Neural progenitor cell (in vitro differentiated cells): ENCODE data around the gene FTH1. TPM values are rescaled to one million over a fixed set of nuclear protein-coding genes. Genes with fewer than 3 reads are reported as not detected.
"Not testable (repeated sequence)": the region's sequence is repeated elsewhere in the genome, so short reads cannot be mapped to it uniquely, and the experiment has no call there.

Source experiments
- DNase-seq: peaks from one replicate; pipeline ENCODE4 v3.0.0-alpha.2; 2016; ENCODE audit warnings: low spot score
- H2AFZ ChIP-seq: fragments of 200-600 bp; sonication (generic); replicated peaks from 2 replicates; pipeline ENCODE4 v1.6.1; 2016; ENCODE audit warnings: antibody characterized with exemption
- H3F3A ChIP-seq: fragments of 200-600 bp; sonication (generic); 2 replicates; pipeline ENCODE4 v1.6.1; 2016; ENCODE audit warnings: antibody characterized with exemption, low read depth
- H3K27ac ChIP-seq: fragments of 200-600 bp; sonication (generic); 2 replicates; pipeline ENCODE4 v1.5.1; 2016; ENCODE audit warnings: mild to moderate bottlenecking
- H3K27me3 ChIP-seq: fragments of 200-600 bp; sonication (generic); 2 replicates; pipeline ENCODE4 v1.6.1; 2016; ENCODE audit warnings: mild to moderate bottlenecking, moderate library complexity
- H3K36me3 ChIP-seq: fragments of 200-600 bp; sonication (generic); 2 replicates; pipeline ENCODE4 v1.5.1; 2016
- H3K4me1 ChIP-seq: fragments of 200-600 bp; sonication (generic); 2 replicates; pipeline ENCODE4 v1.6.1; 2016; ENCODE audit warnings: mixed run types
- H3K4me2 ChIP-seq: fragments of 200-600 bp; sonication (generic); 2 replicates; pipeline ENCODE4 v1.6.1; 2016
- H3K4me3 ChIP-seq: fragments of 200-600 bp; sonication (generic); 2 replicates; pipeline ENCODE4 v1.5.1; 2016
- H3K79me2 ChIP-seq: fragments of 200-600 bp; sonication (generic); 2 replicates; pipeline ENCODE4 v1.6.1; 2016; ENCODE audit warnings: low read depth
- H3K9ac ChIP-seq: fragments of 200-600 bp; sonication (generic); 2 replicates; pipeline ENCODE4 v1.6.1; 2016
- H3K9me3 ChIP-seq: fragments of 200-600 bp; sonication (generic); 2 replicates; pipeline ENCODE4 v1.5.1; 2016; ENCODE audit warnings: low read depth
- H4K20me1 ChIP-seq: fragments of 200-600 bp; sonication (generic); 2 replicates; pipeline ENCODE4 v1.6.1; 2016; ENCODE audit warnings: low read depth
- H3K27ac Mint-ChIP-seq: 3 replicates; pipeline ENCODE4 v1.8.0; 2021; ENCODE audit warnings: mixed read lengths
- H3K27me3 Mint-ChIP-seq: 2 replicates; pipeline ENCODE4 v1.8.0; 2022; ENCODE audit warnings: low read depth, mild to moderate bottlenecking, inconsistent platforms, moderate library complexity, mixed read lengths; ENCODE audit not compliant: insufficient read depth
- H3K36me3 Mint-ChIP-seq: 3 replicates; pipeline ENCODE4 v1.8.0; 2021; ENCODE audit warnings: mixed read lengths
- H3K4me1 Mint-ChIP-seq: 3 replicates; pipeline ENCODE4 v1.8.0; 2021; ENCODE audit warnings: mixed read lengths
- H3K4me3 Mint-ChIP-seq: 3 replicates; pipeline ENCODE4 v1.8.0; 2021; ENCODE audit warnings: mild to moderate bottlenecking, moderate library complexity, mixed read lengths
- H3K9me3 Mint-ChIP-seq: 3 replicates; pipeline ENCODE4 v1.8.0; 2020; ENCODE audit warnings: mixed read lengths
- EZH2 ChIP-seq: fragments of 200-600 bp; sonication (generic); IDR thresholded peaks from 2 replicates; pipeline ENCODE4 v1.6.1; 2017; ENCODE audit warnings: antibody characterized with exemption, mild to moderate bottlenecking, moderate library complexity
- EZH2phosphoT487 ChIP-seq: fragments of 200-600 bp; sonication (generic); IDR thresholded peaks from 2 replicates; pipeline ENCODE4 v1.6.1; 2017; ENCODE audit warnings: antibody characterized with exemption
- total RNA-seq: library from RNA; depleted of rRNA; stranded (reverse); fragments of >200 nt; gene quantifications from 2 replicates; pipeline ENCODE4 v1.2.3, GENCODE V29; 2015; ENCODE audit warnings: low replicate concordance
- TF ChIP-seq, protein P1 (sequence below): fragments of 200-600 bp; sonication (generic); IDR thresholded peaks from 2 replicates; pipeline ENCODE4 v1.5.1; 2017; ENCODE audit warnings: antibody characterized with exemption, mild to moderate bottlenecking

The FTH1 gene
- total RNA-seq, 1 donor from 2014 or later: 846 TPM

- DNase-seq: no peak
- TF ChIP-seq, protein P1, sequence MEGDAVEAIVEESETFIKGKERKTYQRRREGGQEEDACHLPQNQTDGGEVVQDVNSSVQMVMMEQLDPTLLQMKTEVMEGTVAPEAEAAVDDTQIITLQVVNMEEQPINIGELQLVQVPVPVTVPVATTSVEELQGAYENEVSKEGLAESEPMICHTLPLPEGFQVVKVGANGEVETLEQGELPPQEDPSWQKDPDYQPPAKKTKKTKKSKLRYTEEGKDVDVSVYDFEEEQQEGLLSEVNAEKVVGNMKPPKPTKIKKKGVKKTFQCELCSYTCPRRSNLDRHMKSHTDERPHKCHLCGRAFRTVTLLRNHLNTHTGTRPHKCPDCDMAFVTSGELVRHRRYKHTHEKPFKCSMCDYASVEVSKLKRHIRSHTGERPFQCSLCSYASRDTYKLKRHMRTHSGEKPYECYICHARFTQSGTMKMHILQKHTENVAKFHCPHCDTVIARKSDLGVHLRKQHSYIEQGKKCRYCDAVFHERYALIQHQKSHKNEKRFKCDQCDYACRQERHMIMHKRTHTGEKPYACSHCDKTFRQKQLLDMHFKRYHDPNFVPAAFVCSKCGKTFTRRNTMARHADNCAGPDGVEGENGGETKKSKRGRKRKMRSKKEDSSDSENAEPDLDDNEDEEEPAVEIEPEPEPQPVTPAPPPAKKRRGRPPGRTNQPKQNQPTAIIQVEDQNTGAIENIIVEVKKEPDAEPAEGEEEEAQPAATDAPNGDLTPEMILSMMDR: no peak
- TF ChIP-seq EZH2 (no peak), EZH2phosphoT487 (no peak)
- no peaks in the 10 kb centered on the region for H3K36me3 Mint-ChIP-seq
- Histone ChIP-seq H2AFZ (no peak overlapping the region), H3K36me3 (no peaks in the 10 kb centered on the region), H3K27ac (no peak overlapping the region), H3K79me2 (no peaks in the 10 kb centered on the region), H3K4me1 (no peaks in the 10 kb centered on the region), H3K4me2 (no peak overlapping the region), H3K9me3 (no peaks in the 10 kb centered on the region), H3K4me3 (no peak overlapping the region), H3K9ac (no peak overlapping the region), H3F3A (no peaks in the 10 kb centered on the region), H3K27me3 (no peaks in the 10 kb centered on the region), H4K20me1 (no peaks in the 10 kb centered on the region)
- no peak overlapping the region for H3K4me3 Mint-ChIP-seq
- H3K9me3 Mint-ChIP-seq: peaks cover 7% of the 10 kb centered on the region
- no peaks in the 10 kb centered on the region for H3K4me1 Mint-ChIP-seq
- H3K27ac Mint-ChIP-seq: no peak overlapping the region
- H3K27me3 Mint-ChIP-seq: peaks cover 4% of the 10 kb centered on the region
These were observed 43.6 kb upstream of the FTH1 start for GRCh38 chr11:62010935-62011528.

- H3K4me1 Mint-ChIP-seq: peaks cover 5% of the 10 kb centered on the region
- H3K9me3 ChIP-seq: no peaks in the 10 kb centered on the region
- no peaks in the 10 kb centered on the region for H3K27me3 ChIP-seq
- H4K20me1 ChIP-seq: no peaks in the 10 kb centered on the region
- no peak overlapping the region for H3K4me2 ChIP-seq
- TF ChIP-seq, protein P1: no peak
- TF ChIP-seq EZH2phosphoT487 (no peak), EZH2 (no peak)
- peaks cover 4% of the 10 kb centered on the region for H3K27me3 Mint-ChIP-seq
- H3K4me3 Mint-ChIP-seq: no peak overlapping the region
- H3K36me3 ChIP-seq: no peaks in the 10 kb centered on the region
- no peaks in the 10 kb centered on the region for H3F3A ChIP-seq
- H3K27ac ChIP-seq: no peak overlapping the region
- peaks cover 5% of the 10 kb centered on the region for H3K9me3 Mint-ChIP-seq
- H3K9ac ChIP-seq: no peak overlapping the region
- H2AFZ ChIP-seq: no peak overlapping the region
- H3K79me2 ChIP-seq: no peaks in the 10 kb centered on the region
- no peak overlapping the region for H3K27ac Mint-ChIP-seq
- H3K4me1 ChIP-seq: peaks cover 7% of the 10 kb centered on the region
- DNase-seq: no peak
- no peak overlapping the region for H3K4me3 ChIP-seq
- no peaks in the 10 kb centered on the region for H3K36me3 Mint-ChIP-seq
These were observed 40.8 kb upstream of the FTH1 start for GRCh38 chr11:62008193-62008592.

DNA sequence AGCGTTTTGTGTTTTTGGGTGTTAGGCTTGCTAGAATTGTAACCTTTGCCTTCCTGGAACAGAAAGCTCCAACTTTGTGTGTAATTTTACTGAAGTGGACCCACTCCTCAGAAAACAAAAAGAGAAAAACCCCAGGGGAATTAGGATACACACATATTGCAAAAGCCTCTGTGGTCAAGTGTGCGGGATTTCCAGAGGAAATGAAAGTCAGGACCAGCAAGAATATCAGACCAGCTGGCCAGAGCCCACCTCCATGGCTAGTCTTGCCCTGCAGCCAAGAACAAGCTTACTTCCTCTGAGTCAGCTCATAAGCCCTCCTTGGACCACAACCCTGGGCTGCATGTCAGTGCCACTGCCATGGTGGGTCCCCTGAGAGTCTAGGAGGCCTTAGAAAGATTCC, 37.0 kb upstream of the FTH1 start:
- H3K27ac ChIP-seq: no peak overlapping the region
- no peaks in the 10 kb centered on the region for H3K9me3 ChIP-seq
- no peaks in the 10 kb centered on the region for H3F3A ChIP-seq
- Mint-ChIP-seq H3K36me3 (no peaks in the 10 kb centered on the region), H3K27ac (no peak overlapping the region), H3K9me3 (peaks cover 8% of the 10 kb centered on the region), H3K4me3 (no peak overlapping the region), H3K27me3 (no peaks in the 10 kb centered on the region), H3K4me1 (peaks cover 11% of the 10 kb centered on the region)
- no peaks in the 10 kb centered on the region for H3K79me2 ChIP-seq
- TF ChIP-seq EZH2phosphoT487 (no peak), EZH2 (no peak)
- TF ChIP-seq, protein P1: no peak
- no peak overlapping the region for H3K9ac ChIP-seq
- no peaks in the 10 kb centered on the region for H3K27me3 ChIP-seq
- H3K4me3 ChIP-seq: no peak overlapping the region
- no peak for DNase-seq
- no peak overlapping the region for H2AFZ ChIP-seq
- H4K20me1 ChIP-seq: no peaks in the 10 kb centered on the region
- no peak overlapping the region for H3K4me2 ChIP-seq
- no peaks in the 10 kb centered on the region for H3K36me3 ChIP-seq
- peaks cover 21% of the 10 kb centered on the region for H3K4me1 ChIP-seq

DNA sequence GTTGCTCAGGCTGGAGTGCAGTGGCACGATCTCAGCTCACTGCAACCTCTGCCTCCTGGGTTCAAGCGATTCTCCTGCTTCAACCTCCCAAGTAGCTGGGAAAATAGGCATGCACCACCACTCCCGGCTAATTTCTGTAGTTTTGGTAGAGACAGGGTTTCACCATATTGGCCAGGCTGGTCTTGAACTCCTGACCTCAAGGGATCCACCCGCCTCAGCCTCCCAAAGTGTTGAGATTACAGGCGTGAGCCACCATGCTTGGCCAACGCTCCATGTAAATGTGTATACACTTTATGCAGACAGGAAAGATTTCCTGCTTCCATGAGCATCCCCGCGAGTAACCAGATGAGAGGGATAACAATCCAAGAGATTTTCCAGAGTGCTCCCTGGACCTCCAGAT, 34.8 kb upstream of the FTH1 start:
- H3F3A ChIP-seq, H3K9ac ChIP-seq, H3K36me3 Mint-ChIP-seq, DNase-seq, H3K27me3 Mint-ChIP-seq, H3K36me3 ChIP-seq, H3K4me2 ChIP-seq, H3K27ac ChIP-seq, H3K9me3 ChIP-seq, H3K4me3 Mint-ChIP-seq, H3K79me2 ChIP-seq, H3K27me3 ChIP-seq, H3K4me3 ChIP-seq, H2AFZ ChIP-seq, H4K20me1 ChIP-seq: not testable (repeated sequence)
- H3K4me1 ChIP-seq: peaks cover 32% of the 10 kb centered on the region
- H3K9me3 Mint-ChIP-seq: peaks cover 10% of the 10 kb centered on the region
- peaks cover 11% of the 10 kb centered on the region for H3K4me1 Mint-ChIP-seq
- peak overlapping the region; percentile 3 for H3K27ac Mint-ChIP-seq
